GM18909 (cell line): ENCODE data around the gene SUSD1.

Experiments used
- ATAC-seq: cut with Tn5 transposase; IDR thresholded peaks from one replicate; pipeline ENCODE4 v1.9.1; 2021; ENCODE audit warnings: mild to moderate bottlenecking; ENCODE audit not compliant: unreplicated experiment, poor library complexity

Gene SUSD1

DNA sequence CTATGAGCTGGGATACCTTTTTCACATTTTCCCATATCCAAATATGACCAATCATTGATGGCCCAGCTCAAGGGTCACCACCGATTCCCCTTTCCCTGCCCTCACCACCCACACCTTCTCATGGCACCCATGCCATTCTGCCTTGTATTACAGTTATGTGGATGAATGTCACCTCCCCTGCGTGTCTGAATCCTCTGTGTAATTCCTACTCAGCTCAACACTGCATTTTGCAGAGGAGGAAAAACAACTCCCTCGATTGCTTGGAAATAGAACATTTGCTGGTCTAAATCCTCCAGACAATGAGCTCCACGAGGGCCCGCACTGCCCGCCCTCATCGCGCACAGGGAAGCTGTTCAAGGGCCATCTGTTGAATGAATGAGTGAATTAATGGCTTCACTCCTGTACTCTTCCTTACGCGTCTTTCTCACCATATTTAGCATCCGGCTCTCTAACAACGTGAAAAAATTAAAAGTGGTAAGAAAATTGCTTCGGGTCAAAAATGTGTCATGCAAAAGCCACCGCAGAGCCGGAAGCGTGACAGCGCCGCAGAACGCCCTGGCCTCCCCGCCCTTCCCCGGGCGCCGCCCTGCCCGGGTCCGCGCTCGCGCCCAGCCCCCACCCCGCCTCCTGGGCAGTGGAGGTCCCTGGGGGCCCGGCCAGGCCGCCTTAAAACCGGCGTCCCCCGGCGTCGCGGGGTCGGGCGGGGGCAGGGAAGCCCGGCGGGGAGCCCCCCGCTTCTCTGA lies 704 bp downstream of the SUSD1 start:
- ATAC-seq: peak; percentile 90

- ATAC-seq: no peak
Measured at GRCh38 chr9:112173489-112174221, 1.4 kb downstream of the SUSD1 start.

DNA sequence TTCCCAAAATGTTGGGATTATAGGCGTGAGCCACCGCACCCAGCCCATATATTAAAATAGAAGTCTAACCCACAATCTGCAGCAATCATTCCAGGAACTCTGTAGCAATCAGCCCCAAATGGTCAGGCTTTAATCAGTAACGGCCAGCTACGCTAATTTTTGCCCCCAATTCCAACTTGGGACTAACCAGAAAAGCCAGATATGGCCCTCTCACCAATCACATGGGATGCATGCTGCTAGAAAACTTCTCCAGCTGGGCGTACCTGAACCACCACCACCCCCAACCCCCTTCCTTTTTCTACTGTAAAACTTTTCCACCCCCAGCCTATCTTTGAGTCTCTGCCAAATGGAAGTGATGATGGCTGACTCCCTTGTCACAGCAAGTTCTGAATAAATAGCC lies 4.1 kb downstream of the SUSD1 start:
- no peak for ATAC-seq

GRCh38 chr9:112170235-112170634 lies 4.9 kb downstream of the SUSD1 start:
- ATAC-seq: no peak

- ATAC-seq: no peak
Measured at GRCh38 chr9:112169368-112169767, 5.7 kb downstream of the SUSD1 start.

GRCh38 chr9:112168197-112168596 lies 6.9 kb downstream of the SUSD1 start:
- no peak for ATAC-seq

DNA sequence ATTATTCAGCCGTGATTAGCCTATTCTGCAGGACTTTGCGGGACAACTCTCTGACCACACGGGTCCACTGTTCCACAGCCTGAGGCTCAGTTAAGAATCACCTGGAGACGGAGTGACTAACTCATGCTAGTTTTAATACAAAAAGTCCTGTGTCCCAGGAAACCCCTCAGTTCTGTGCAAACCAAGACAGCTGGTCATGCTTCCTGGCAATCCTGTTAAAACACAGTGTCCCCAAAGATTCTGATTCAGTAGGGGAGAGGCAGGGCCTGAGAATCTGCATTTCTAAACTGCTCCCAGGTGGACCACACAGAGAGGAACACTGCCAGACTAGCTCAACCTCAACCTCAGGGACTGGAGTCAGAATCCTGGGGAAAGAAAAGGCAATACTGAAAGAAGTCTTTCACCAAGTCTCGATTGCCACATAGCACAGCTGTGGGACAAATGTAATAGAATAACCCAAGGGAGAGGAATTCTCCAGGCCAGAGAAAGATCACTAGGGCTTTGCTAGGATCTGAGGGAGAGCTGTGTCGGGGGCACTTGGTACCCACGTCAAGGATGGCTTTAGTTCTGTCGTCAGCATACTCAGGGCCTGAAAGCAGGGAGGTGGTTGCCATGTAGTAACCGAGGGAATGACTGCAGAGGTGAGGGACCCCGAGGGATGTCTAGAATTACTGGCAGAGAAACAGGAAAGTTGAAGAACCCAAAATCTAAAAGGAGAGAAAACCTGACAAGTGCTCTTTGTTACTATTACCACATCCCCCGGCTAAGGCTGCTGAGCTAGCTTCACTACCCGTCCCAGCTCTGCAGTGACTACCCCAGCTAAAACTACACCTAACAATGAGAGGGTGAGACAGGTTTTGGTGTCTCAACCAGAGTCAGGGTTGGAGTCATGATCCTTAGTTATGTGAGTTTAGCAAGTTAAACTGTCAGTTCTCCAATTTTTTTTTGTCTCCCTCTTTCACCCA lies 8.6 kb downstream of the SUSD1 start:
- ATAC-seq: no peak

DNA sequence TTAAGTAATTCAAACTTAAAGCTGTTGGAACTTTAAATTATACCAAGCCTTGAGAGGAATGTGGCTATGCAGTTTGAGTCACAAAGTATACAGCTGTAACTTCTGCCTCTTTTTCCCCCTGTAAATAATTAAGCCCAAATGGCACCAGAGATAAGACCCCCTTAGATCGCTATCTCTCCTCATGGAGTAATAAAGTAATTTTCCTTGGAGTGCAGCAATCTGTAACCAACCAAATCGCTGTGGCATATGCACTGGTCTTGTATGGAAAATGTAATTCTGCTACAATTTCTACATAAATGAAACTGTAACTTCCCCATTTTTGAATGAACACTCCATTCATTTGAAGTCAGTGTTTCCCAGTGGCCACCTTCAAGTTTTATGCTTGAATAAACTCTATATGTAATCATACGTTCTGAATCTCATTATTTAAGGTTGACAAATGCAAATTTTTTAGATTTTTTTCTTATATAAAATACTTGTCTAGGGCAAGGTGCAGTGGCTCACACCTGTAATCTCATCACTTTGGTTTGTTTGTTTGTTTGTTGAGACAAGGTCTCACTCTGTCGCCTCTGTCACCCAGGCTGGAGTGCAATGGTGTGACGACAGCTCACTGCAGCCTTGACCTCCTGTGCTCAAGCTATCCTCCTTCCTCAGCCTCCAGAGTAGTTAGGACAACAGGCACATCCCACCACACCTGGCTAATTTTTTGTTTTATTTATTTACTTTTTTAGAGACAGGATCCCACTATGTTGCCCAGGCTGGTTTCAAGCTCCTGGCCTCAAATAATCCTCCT lies 12.3 kb downstream of the SUSD1 start:
- ATAC-seq: no peak

DNA sequence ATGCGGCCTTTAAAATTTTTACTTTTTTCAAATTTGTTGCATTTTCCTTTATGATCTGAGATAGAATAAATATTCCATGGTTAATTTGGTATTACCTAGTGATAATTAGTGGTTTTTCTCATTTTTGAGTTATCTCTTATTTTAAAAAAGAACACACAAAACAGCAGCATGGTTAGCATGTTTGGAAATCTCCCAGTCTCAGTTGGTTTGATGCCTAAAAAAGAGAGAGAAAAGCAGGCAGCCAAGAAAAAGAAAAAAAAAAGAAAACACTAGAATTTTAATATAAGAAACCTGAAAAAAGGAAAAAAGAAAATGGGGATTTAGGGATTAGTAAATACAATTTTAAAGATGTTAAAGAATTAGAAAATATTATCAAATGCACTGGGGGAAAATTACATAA lies 15.3 kb downstream of the SUSD1 start:
- ATAC-seq: no peak

DNA sequence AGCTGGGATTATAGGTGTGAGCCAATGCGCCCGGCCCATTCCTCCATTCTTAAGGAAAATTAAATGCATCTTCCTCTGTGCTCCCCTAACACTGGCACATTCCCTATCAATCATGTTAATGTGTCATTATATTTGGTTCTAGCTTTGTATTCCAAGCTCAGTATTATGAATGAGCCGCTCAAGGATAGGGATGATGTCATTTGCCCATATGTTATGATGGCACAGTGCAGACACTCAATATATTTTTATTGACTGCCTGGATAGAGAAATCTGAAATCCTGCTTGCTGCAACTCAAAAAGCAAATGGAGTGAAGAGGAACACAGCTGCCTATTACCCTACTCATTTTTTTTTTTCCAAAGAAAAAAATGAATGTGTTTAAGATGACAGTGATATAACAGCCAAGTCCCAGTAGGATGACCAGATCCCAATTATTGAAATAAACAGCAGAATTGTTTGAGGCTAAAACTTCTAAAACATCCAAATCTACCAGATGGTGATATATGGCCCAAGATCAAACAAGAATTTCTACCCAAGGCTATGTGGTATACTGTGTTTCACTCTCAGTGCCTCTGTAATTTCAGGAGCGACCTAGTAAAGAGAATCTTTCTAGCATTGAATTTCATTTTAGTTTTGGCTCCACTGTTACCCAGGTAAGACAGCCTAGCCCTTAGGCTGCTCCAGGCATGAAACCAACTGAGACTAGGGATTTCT lies 16.3 kb downstream of the SUSD1 start:
- no peak for ATAC-seq

DNA sequence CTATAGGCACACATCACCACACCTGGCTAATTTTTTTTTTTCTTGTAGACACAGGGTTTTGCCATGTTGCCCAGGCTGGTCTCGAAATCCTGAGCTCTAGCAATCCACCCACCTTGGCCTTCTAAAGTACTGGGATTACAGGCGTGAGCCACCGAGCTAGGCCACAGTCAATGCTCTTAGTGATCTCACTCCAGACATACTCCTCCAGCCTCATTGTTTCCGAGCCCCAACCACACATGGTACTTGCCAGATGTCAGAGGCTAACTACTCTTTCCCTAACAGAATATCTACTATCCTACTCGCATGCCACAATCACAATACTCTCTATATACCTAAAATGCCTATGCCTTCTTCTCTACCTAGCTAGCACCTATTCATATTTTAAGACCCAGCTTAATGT lies 17.1 kb downstream of the SUSD1 start:
- no peak for ATAC-seq

- ATAC-seq: no peak
Measured at GRCh38 chr9:112157087-112157486, 18.0 kb downstream of the SUSD1 start.

- no peak for ATAC-seq
Measured at GRCh38 chr9:112149211-112149610, 25.9 kb downstream of the SUSD1 start.

GRCh38 chr9:112145886-112146285 lies 29.2 kb downstream of the SUSD1 start:
- ATAC-seq: no peak

DNA sequence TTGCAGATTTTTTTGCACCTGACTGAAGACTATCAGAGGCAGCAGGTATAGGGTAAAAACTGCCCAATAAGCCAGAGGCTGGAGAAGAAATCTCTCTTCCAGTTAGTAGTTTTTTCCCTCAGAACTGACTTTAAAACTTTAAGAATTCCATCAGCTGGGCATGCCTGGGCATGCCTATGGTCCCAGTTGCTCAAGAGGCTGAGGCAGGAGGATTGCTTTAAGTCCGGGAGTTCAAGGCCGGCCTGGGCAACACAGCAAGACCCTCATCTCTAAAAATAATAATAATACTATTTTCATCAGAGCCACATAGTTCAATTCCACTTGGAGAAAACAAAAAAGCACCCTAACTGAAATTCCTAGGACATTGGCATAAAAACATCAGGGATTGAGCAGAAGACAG lies 30.3 kb downstream of the SUSD1 start:
- no peak for ATAC-seq

DNA sequence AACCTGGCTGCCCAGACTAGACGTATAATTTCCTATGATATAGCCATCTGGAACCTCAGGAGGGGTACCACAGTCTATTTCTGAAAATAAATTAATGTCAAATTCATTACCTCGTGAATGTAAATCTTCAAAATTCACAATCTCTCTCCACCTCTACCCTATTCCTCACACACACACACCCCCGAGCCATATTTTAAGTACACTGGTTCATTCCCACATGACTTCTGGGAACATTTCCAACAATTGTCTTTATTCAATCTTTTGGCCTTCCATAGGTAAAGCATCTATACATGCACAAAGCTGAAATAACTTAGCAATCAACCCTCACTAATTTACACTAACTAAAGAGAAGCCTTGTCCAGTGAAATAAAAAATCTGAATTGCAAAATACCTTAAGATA lies 32.7 kb downstream of the SUSD1 start:
- ATAC-seq: no peak

DNA sequence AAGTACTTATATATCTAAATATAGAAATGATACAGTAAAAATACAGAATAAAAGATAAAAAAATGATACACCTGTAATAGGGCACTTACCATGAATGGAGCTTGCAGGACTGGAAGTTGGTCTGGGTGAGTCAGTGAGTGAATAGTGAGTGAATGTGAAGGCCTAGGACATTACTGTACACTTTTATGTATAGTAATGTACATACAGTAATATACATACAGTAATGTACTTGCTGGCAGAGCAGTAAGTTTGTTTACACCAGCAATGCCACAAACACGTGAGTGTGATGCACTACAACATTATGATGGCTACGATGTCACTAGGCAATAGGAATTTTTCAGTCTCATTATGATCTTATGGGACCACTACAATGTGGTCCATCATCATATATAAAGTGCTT lies 34.2 kb downstream of the SUSD1 start:
- no peak for ATAC-seq

DNA sequence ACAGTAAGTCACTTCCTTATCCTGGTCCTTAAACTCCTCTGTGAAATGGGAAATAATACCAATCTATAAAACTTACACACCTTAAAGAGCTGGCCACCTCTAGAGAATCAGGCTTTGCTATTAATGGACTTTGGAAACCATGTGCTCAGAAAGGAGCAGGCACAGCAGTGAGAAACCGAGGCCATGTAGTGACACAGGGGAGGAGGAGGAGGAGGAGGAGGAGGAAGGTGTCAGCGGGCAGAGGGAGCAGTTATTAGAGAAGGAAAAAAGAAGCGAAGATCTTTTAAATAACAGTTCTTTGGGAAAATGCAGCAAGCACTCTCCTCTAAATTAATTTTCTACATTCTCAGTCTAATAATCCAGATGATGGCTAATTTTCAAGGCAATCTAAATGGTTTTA lies 38.0 kb downstream of the SUSD1 start:
- ATAC-seq: no peak

DNA sequence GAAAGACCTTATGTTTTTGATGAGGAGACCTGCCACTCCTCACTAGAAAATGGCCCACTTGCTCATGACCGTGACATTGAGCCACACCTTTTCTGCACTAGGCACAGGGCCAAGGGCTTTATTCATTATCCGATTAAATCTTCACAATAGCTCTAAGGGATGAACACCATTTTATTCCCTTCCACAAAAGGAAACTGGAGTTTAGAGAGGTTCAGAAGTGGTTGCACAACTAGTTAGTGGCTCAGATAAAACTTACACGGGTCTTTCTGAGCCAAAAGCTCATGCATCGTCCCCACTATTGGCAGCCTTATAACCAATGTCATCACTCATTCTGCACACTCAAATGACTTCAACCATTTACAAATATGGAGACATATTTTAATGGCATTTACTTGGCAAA lies 39.4 kb downstream of the SUSD1 start:
- ATAC-seq: no peak
